Mesothelial cell of epicardium (in vitro differentiated cells): ENCODE data around the gene PAGE4. TPM values are rescaled to one million over a fixed set of nuclear protein-coding genes. Genes with fewer than 3 reads are reported as not detected.

Experiments
- DNase-seq, 2 experiments: peaks; one replicate each; pipeline ENCODE4 v3.0.0; 2021; ENCODE audit warnings: low spot score in 2 of 2; ENCODE audit not compliant: unreplicated experiment in 2 of 2
- H3K27ac Mint-ChIP-seq: 2 replicates; pipeline ENCODE4 v1.8.0; 2021; ENCODE audit warnings: mixed read lengths
- H3K27me3 Mint-ChIP-seq: 2 replicates; pipeline ENCODE4 v1.8.0; 2021; ENCODE audit warnings: low read depth, mixed read lengths
- H3K36me3 Mint-ChIP-seq: 2 replicates; pipeline ENCODE4 v1.8.0; 2021; ENCODE audit warnings: mixed read lengths
- H3K4me1 Mint-ChIP-seq: 2 replicates; pipeline ENCODE4 v1.8.0; 2021; ENCODE audit warnings: mixed read lengths
- H3K4me3 Mint-ChIP-seq: 2 replicates; pipeline ENCODE4 v1.8.0; 2021; ENCODE audit warnings: mild to moderate bottlenecking, moderate library complexity, mixed read lengths
- H3K9me3 Mint-ChIP-seq: 2 replicates; pipeline ENCODE4 v1.8.0; 2021; ENCODE audit warnings: mixed read lengths
- CTCF ChIP-seq: fragments of 200-600 bp; sonication (generic); IDR thresholded peaks from one replicate; pipeline ENCODE4 v1.5.0; 2021; ENCODE audit warnings: antibody characterized with exemption; ENCODE audit not compliant: unreplicated experiment
- total RNA-seq: library from RNA; stranded (reverse); gene quantifications from 3 replicates; pipeline ENCODE4 v1.2.1, GENCODE V29; 2021

Gene PAGE4
- total RNA-seq, 1 donor from 2014 or later = 0.67 TPM

DNA sequence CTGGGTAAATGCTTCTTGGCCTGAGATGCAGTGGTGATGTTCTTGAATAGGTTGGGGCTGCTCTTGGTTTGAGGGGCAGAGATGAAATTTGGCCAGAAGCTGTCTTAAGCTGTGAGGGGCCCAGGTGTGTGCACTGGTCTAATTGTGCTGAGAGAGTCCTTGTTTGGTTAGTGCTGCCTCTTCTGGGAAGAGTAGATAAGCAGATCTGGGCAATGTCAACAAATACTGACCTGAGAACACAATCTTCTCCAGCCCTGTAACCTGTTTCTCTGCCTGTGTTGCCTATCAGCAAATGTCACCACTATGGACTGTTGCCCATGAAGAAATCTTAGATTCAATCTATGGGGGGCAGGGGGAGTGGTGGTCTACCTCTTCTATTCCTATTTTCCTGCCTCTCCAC is 33.0 kb downstream of the PAGE4 start:
- no peak for DNase-seq
- H3K27me3 Mint-ChIP-seq = no peaks in the 10 kb centered on the region
- H3K9me3 Mint-ChIP-seq = peaks cover 31% of the 10 kb centered on the region
- no peaks in the 10 kb centered on the region for H3K4me1 Mint-ChIP-seq
- H3K36me3 Mint-ChIP-seq = no peaks in the 10 kb centered on the region
- H3K4me3 Mint-ChIP-seq = no peak overlapping the region
- no peak overlapping the region for H3K27ac Mint-ChIP-seq
- no peak for TF ChIP-seq CTCF

DNA sequence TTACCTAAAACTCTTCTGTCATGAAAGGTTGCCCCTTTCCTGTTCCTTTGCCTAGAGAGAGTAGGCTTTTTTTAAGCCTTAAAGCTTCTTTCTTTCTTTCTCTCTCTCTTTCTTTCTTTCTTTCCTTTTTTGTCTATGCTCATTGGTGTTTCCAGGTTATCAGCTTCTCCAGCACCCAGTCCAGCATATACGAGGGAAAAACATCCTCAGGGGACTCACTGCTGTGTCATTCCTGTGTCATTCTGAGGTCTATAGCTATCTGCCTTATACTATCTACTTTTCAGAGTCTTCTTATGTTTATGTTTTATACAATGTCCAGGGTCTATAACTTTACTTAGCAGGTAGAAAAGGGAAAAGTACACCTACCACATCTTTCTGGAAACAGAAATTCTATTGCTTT is 39.6 kb downstream of the PAGE4 start:
- Mint-ChIP-seq H3K27me3 (no peaks in the 10 kb centered on the region), H3K4me3 (no peak overlapping the region), H3K9me3 (peaks cover 20% of the 10 kb centered on the region), H3K36me3 (no peaks in the 10 kb centered on the region), H3K27ac (no peak overlapping the region), H3K4me1 (no peaks in the 10 kb centered on the region)
- no peak for TF ChIP-seq CTCF
- DNase-seq = no peak

DNA sequence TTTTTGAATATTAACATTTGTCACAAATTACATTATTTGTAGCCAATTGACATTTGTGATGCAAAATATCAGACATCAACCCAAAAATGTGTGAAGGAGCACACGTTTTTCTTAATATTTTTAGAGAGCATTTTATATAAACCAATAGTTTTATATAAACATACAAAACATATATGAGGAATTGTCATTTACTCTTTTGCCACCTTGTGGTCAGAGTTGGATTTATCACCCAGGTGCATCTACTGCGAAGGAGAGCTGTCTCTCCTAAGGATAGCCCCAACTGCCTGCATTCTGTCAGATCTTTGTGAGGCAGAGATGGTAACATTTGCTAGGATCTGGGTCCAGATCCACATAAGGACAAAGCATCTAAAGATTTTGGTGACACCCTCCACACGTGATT is 47.6 kb downstream of the PAGE4 start:
- Mint-ChIP-seq H3K27me3 (no peaks in the 10 kb centered on the region), H3K4me3 (no peak overlapping the region), H3K4me1 (peaks cover 19% of the 10 kb centered on the region), H3K9me3 (peaks cover 9% of the 10 kb centered on the region), H3K36me3 (peaks cover 8% of the 10 kb centered on the region), H3K27ac (no peak overlapping the region)
- DNase-seq = no peak
- peak; percentile 68 for TF ChIP-seq CTCF

DNA sequence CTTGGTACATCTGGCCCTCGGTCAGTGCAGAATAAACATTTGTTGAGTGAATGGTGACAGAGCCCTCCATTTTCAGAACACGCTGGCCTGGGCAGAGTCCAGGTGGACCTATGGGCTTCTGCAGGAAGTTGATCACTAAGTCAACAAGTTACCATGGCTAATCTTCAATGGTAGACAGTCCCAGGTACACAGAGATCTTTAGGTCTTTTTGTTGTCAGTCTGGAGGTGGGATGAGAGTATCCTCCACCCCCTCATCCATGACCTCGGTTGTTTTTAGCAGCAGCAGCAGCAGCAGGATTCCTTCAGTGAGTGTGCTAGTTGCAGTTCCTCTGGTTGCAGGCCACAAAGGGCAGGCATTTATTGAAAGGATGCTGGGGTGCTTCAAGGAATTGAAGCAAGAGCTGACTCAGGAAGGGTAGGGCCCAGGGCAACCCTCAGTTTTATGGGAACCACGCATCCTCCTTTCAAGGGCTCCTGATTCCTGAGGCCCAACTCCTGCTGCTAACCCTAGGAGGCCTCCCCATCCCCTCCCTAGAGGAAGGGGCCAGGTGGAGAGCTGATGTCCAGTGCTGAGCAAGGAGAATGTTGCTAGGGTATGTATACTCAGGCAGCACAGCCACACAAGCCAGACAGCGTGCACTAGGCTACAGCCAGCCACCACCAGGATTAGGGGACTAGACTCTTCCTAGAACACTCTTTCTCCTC is 48.4 kb downstream of the PAGE4 start:
- Mint-ChIP-seq H3K27me3 (no peaks in the 10 kb centered on the region), H3K36me3 (peaks cover 10% of the 10 kb centered on the region), H3K4me3 (no peak overlapping the region), H3K4me1 (peaks cover 22% of the 10 kb centered on the region), H3K9me3 (peaks cover 9% of the 10 kb centered on the region), H3K27ac (peak overlapping the region; percentile 51)
- DNase-seq = no peak
- TF ChIP-seq CTCF = no peak

DNA sequence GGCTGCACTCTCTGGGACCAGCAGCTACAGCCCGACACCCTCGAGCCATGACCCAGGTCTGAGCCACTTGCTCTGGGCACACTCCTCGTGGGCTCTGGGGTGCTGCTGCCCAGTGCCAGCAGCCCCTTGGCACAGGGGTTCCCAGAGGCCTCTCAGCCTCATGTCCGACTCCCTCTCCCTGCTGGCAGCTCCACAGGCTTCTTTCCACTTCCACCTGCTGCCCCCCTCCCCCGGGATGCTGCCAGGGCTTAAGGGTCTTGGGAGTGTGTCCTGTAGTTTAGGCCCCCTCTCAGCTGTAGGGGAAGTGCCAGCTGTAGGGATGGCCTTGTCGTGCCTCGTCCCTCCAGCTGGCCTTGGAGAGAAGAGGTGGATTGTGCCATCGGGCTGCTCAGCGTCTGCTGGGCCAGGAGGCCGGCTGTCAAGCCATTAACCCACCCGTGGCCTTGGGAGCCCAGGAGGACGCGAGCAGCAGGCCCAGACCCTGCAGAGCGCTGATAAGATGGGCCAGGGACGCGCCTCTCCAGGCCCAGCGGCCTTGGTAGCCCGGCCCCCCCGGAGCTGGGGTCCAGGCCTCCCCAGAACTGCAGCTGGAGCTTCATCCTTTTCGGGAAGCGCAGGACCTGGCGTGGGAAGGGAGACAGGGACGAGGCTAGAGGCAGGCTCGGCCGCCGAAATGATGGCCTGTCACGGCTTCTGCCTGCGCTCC is 49.2 kb downstream of the PAGE4 start:
- DNase-seq = no peak
- H3K4me1 Mint-ChIP-seq = peaks cover 26% of the 10 kb centered on the region
- H3K36me3 Mint-ChIP-seq = peaks cover 10% of the 10 kb centered on the region
- peak overlapping the region; percentile 72 for H3K4me3 Mint-ChIP-seq
- no peak for TF ChIP-seq CTCF
- H3K27me3 Mint-ChIP-seq = no peaks in the 10 kb centered on the region
- peak overlapping the region; percentile 93 for H3K27ac Mint-ChIP-seq
- peaks cover 10% of the 10 kb centered on the region for H3K9me3 Mint-ChIP-seq
